Activated gamma-delta T cell treated with Interleukin-2 at 50 U/mL for 16 hours (primary cell): Measurements from ENCODE around the gene XRN1.
"Not testable (repeated sequence)": the region's sequence is repeated elsewhere in the genome, so short reads cannot be mapped to it uniquely, and the experiment has no call there.

Experiments used
- DNase-seq: peaks from one replicate; pipeline ENCODE4 v3.0.0-alpha.2; 2020

Gene XRN1

GRCh38 chr3:142324275-142324953, 123.4 kb downstream of the XRN1 start:
- not testable (repeated sequence) for DNase-seq

- no peak for DNase-seq
Observed at GRCh38 chr3:142319912-142320311, 127.9 kb downstream of the XRN1 start.

GRCh38 chr3:142319094-142319493, 128.7 kb downstream of the XRN1 start:
- no peak for DNase-seq

- DNase-seq = no peak
Observed at GRCh38 chr3:142318331-142318730, 129.5 kb downstream of the XRN1 start.

GRCh38 chr3:142315978-142316388, 131.9 kb downstream of the XRN1 start:
- DNase-seq = not testable (repeated sequence)

GRCh38 chr3:142315083-142315482, 132.8 kb downstream of the XRN1 start:
- DNase-seq = no peak

- DNase-seq = no peak
Observed at GRCh38 chr3:142310439-142310838, 137.4 kb downstream of the XRN1 start.

GRCh38 chr3:142302847-142303246, 145.0 kb downstream of the XRN1 start:
- DNase-seq = not testable (repeated sequence)

- DNase-seq = no peak
Observed at GRCh38 chr3:142298626-142299025, 149.2 kb downstream of the XRN1 start.

GRCh38 chr3:142296507-142296906, 151.3 kb downstream of the XRN1 start:
- no peak for DNase-seq

GRCh38 chr3:142287866-142288638, 159.8 kb downstream of the XRN1 start:
- DNase-seq = no peak

- DNase-seq = no peak
Observed at GRCh38 chr3:142285083-142285517, 162.7 kb downstream of the XRN1 start.

GRCh38 chr3:142282503-142282902, 165.3 kb downstream of the XRN1 start:
- DNase-seq = no peak

- DNase-seq = no peak
Observed at GRCh38 chr3:142281474-142281873, 166.4 kb downstream of the XRN1 start.

- DNase-seq = peak; percentile 37
Observed at GRCh38 chr3:142279965-142280590, 167.8 kb downstream of the XRN1 start.

GRCh38 chr3:142278451-142278850, 169.4 kb downstream of the XRN1 start:
- no peak for DNase-seq

GRCh38 chr3:142276781-142277180, 171.1 kb downstream of the XRN1 start:
- no peak for DNase-seq

- no peak for DNase-seq
Observed at GRCh38 chr3:142275856-142276255, 172.0 kb downstream of the XRN1 start.

- DNase-seq = no peak
Observed at GRCh38 chr3:142274908-142275307, 172.9 kb downstream of the XRN1 start.

- DNase-seq = no peak
Observed at GRCh38 chr3:142273501-142273900, 174.3 kb downstream of the XRN1 start.

- no peak for DNase-seq
Observed at GRCh38 chr3:142272200-142272891, 175.5 kb downstream of the XRN1 start.

GRCh38 chr3:142270407-142270806, 177.4 kb downstream of the XRN1 start:
- peak; percentile 37 for DNase-seq

- DNase-seq = no peak
Observed at GRCh38 chr3:142269767-142270166, 178.1 kb downstream of the XRN1 start.
